Measurements from ENCODE around the gene NEK10. TPM values are rescaled to one million over a fixed set of nuclear protein-coding genes. Genes with fewer than 3 reads are reported as not detected.
A peak's percentile ranks its signal among the peaks of the same experiment; 100 is the strongest.

NEK10 gene
- total and polyA plus RNA-seq, 2 of the 13 experiments (the other 11 are each of a cell fraction or from before 2014, with no cell fraction given): 2.8 to 14.2 TPM

- TF ChIP-seq, protein P1, sequence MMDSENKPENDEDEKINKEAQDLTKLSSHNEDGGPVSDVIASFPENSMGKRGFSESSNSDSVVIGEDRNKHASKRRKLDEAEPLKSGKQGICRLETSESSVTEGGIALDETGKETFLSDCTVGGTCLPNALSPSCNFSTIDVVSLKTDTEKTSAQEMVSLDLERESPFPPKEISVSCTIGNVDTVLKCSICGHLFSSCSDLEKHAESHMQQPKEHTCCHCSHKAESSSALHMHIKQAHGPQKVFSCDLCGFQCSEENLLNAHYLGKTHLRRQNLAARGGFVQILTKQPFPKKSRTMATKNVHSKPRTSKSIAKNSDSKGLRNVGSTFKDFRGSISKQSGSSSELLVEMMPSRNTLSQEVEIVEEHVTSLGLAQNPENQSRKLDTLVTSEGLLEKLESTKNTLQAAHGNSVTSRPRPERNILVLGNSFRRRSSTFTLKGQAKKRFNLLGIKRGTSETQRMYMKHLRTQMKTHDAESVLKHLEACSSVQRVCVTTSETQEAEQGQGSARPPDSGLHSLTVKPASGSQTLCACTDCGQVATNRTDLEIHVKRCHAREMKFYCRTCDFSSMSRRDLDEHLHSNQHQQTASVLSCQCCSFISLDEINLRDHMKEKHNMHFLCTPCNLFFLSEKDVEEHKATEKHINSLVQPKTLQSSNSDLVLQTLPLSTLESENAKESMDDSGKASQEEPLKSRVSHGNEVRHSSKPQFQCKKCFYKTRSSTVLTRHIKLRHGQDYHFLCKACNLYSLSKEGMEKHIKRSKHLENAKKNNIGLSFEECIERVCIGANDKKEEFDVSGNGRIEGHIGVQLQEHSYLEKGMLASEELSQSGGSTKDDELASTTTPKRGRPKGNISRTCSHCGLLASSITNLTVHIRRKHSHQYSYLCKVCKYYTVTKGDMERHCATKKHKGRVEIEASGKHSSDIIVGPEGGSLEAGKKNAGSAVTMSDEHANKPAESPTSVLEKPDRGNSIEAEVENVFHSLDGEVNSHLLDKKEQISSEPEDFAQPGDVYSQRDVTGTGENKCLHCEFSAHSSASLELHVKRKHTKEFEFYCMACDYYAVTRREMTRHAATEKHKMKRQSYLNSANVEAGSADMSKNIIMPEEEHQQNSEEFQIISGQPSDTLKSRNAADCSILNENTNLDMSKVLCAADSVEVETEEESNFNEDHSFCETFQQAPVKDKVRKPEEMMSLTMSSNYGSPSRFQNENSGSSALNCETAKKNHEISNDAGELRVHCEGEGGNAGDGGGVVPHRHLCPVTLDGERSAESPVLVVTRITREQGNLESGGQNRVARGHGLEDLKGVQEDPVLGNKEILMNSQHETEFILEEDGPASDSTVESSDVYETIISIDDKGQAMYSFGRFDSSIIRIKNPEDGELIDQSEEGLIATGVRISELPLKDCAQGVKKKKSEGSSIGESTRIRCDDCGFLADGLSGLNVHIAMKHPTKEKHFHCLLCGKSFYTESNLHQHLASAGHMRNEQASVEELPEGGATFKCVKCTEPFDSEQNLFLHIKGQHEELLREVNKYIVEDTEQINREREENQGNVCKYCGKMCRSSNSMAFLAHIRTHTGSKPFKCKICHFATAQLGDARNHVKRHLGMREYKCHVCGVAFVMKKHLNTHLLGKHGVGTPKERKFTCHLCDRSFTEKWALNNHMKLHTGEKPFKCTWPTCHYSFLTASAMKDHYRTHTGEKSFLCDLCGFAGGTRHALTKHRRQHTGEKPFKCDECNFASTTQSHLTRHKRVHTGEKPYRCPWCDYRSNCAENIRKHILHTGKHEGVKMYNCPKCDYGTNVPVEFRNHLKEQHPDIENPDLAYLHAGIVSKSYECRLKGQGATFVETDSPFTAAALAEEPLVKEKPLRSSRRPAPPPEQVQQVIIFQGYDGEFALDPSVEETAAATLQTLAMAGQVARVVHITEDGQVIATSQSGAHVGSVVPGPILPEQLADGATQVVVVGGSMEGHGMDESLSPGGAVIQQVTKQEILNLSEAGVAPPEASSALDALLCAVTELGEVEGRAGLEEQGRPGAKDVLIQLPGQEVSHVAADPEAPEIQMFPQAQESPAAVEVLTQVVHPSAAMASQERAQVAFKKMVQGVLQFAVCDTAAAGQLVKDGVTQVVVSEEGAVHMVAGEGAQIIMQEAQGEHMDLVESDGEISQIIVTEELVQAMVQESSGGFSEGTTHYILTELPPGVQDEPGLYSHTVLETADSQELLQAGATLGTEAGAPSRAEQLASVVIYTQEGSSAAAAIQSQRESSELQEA (CRISPR knock-in tag; IDR thresholded peaks at IDR 0.05; ENCODE audit: not compliant biosample characterization): no peak
- TF ChIP-seq ERF (CRISPR knock-in tag; IDR thresholded peaks at IDR 0.05) (peak; percentile 30; the same call in 1 of the 2 replicates), HNF1B (CRISPR knock-in tag; IDR thresholded peaks at IDR 0.05) (peak; percentile 40; the same call in 1 of the 2 replicates), SATB2 (CRISPR knock-in tag; IDR thresholded peaks at IDR 0.05) (0 out of 2 replicates have a peak, but pooled peaks have one; percentile 28), ZKSCAN5 (CRISPR knock-in tag; IDR thresholded peaks at IDR 0.05) (no peak), MBD4 (IDR thresholded peaks at IDR 0.05; ENCODE audit: borderline replicate concordance, low read length) (peak; percentile 85; the same call in 1 of the 2 replicates), TEAD3 (CRISPR knock-in tag; optimal IDR thresholded peaks at IDR 0.05; ENCODE audit: borderline replicate concordance) (peak; percentile 42), RBM22 (optimal IDR thresholded peaks at IDR 0.05; ENCODE audit: low read length) (no peak), ATF6 (CRISPR knock-in tag; conservative IDR thresholded peaks at IDR 0.05) (no peak), NR2F6 (IDR thresholded peaks at IDR 0.05) (0 out of 2 replicates have a peak, but pooled peaks have one; percentile 36), NR2F6 (CRISPR knock-in tag; IDR thresholded peaks at IDR 0.05) (no peak; the same call in 1 of the 2 replicates), HMG20A (CRISPR knock-in tag; IDR thresholded peaks at IDR 0.05; ENCODE audit: borderline replicate concordance) (peak; percentile 91), ZFY (CRISPR knock-in tag; IDR thresholded peaks at IDR 0.05) (0 out of 2 replicates have a peak, but pooled peaks have one; percentile 30), SALL1 (CRISPR knock-in tag; IDR thresholded peaks at IDR 0.05) (peak; percentile 28; the same call in 1 of the 2 replicates), MAFG (CRISPR knock-in tag; IDR thresholded peaks at IDR 0.05) (no peak), NCOR1 (IDR thresholded peaks at IDR 0.05; ENCODE audit: borderline replicate concordance, low read length) (peak; percentile 66; the same call in 1 of the 2 replicates), KDM3A (CRISPR knock-in tag; IDR thresholded peaks at IDR 0.05; ENCODE audit: low read depth) (no peak)
- TF ChIP-seq, protein P2, sequence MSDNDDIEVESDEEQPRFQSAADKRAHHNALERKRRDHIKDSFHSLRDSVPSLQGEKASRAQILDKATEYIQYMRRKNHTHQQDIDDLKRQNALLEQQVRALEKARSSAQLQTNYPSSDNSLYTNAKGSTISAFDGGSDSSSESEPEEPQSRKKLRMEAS (IDR thresholded peaks at IDR 0.05): peak; percentile 61; the same call in 1 of the 2 replicates
- TF ChIP-seq, protein P3, sequence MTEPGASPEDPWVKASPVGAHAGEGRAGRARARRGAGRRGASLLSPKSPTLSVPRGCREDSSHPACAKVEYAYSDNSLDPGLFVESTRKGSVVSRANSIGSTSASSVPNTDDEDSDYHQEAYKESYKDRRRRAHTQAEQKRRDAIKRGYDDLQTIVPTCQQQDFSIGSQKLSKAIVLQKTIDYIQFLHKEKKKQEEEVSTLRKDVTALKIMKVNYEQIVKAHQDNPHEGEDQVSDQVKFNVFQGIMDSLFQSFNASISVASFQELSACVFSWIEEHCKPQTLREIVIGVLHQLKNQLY (CRISPR knock-in tag; IDR thresholded peaks at IDR 0.05): peak; percentile 30; the same call in 1 of the 2 replicates
Measured at GRCh38 chr3:27281671-27282150, 87.5 kb downstream of the NEK10 start (continued).

Data from HepG2 (cell line).